Cardiac fibroblast (primary cell): ENCODE data around the gene TCP1.

ENCODE experiments used
- DNase-seq, 2 donors: peaks; one replicate each; pipeline versions ENCODE4 v3.0.0 to v3.0.0-alpha.2; 2010; ENCODE audit warnings: low read depth in 2 of 2
- H3K4me3 ChIP-seq, 2 donors: replicated peaks in 1 of 2; 1 replicate in 1 of 2; 2 replicates in 1 of 2; pipeline ENCODE4 v1.5.1; 2011; ENCODE audit warnings: low read depth in 2 of 2, low read length in 2 of 2, mild to moderate bottlenecking in 2 of 2, moderate library complexity in 1 of 2
- CTCF ChIP-seq: IDR thresholded peaks from one replicate; pipeline ENCODE4 v1.5.1; 2011; ENCODE audit warnings: low read depth, mild to moderate bottlenecking, low read length, inconsistent platforms

Gene TCP1

DNA sequence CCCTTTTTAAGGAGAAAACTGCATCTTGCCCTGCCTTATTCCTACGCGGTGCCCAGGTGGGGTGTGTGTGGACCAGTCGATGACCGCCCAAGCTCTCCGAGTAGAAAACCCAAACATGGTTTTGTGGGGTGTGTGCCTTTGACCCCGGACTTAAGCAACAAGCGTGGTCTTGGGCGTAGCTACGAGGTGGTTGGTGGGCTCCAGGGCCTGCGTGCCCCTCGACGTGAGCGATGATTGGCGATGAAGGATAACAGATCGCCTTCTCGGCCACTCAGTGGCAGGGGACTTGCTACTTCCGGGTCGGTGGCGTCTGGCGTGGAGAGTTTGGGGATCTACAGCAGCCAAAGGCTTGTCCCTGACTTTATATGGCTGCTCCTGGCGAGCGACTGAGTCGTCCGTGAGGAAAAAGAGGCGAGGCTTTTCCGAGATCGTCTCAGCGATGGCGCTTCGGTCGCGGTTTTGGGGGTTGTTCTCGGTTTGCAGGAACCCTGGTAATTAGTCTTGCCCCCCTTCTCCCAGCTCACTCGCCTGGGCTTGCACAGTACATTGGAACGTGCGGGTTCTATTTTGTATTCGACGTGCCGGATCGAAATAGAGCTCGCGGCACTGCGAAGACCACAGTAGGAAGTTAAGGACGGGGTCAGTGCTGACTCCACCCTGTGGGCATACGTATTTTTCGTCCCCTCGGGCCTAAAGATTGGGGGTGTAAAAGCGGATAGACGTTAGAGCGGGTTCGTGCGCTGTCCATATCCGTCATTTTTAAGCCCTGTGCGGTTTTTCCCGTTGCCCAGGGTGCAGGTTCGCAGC lies 950 bp upstream of the TCP1 start, which contains the start of gene MRPL18:
TSS of gene MRPL18 (plus strand) at position 319 of the 807 bp plus-strand sequence. CDS start at position 440, 121 bp downstream.
- DNase-seq = peak; percentile 98 to 99
- H3K4me3 ChIP-seq = peak within 1 kb of the TSS; percentile 97 to 99
- TF ChIP-seq CTCF = no peak

- H3K4me3 ChIP-seq = peak overlapping the region; percentile 97 to 99
- DNase-seq = peak; percentile 48 to 50
- TF ChIP-seq CTCF = no peak
Measured at GRCh38 chr6:159788753-159789376, 537 bp downstream of the TCP1 start.

- no peak for DNase-seq
- H3K4me3 ChIP-seq = peak overlapping the region; percentile 97 to 99
- TF ChIP-seq CTCF = no peak
Measured at GRCh38 chr6:159788276-159788675, 1.1 kb downstream of the TCP1 start.

DNA sequence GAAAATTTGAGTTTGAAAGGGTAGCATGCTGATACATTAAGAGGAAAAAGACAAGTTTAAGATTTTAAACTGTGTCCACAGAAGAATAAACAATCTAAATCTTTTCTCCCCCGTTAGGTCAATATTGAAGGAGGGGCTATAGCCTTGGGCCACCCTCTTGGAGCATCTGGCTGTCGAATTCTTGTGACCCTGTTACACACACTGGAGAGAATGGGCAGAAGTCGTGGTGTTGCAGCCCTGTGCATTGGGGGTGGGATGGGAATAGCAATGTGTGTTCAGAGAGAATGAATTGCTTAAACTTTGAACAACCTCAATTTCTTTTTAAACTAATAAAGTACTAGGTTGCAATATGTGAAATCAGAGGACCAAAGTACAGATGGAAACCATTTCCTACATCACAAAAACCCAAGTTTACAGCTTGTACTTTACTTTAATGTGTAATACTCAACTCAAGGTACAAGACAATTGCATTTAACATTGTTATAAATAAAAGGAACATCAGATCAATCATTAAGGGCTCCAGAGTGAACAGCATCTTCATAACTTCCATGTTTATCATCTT lies 10.8 kb downstream of the TCP1 start:
- no peak overlapping the region for H3K4me3 ChIP-seq
- DNase-seq = no peak
- TF ChIP-seq CTCF = no peak

DNA sequence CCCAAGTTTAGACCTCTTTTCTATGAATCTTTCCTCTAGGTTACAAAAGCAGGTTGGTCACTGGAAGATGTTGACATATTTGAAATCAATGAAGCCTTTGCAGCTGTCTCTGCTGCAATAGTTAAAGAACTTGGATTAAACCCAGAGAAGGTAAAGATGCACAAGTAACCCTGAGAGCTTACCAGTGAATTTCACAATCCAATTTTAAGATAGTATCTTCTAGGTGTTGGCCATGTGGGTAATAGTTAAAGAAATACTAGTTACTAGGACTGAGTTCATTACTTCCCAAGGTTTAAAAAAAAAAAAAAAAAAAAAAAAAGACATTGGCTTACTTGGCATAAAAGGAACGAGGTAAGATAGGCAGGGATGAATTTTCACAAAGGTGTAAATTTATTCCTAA lies 11.3 kb downstream of the TCP1 start:
- TF ChIP-seq CTCF = no peak
- no peak for DNase-seq
- H3K4me3 ChIP-seq = no peak overlapping the region

- no peak overlapping the region for H3K4me3 ChIP-seq
- no peak for TF ChIP-seq CTCF
- DNase-seq = no peak
Measured at GRCh38 chr6:159777240-159777904, 12.0 kb downstream of the TCP1 start.
